Measurements from ENCODE around the gene OR10V1. TPM values are rescaled to one million over a fixed set of nuclear protein-coding genes. Genes with fewer than 3 reads are reported as not detected.

Gene OR10V1
- total RNA-seq, 1 donor from 2014 or later = not detected

- Mint-ChIP-seq H3K27ac (ENCODE audit: unreplicated experiment) (no peak overlapping the region), H3K4me3 (no peak overlapping the region), H3K27me3 (ENCODE audit: low read depth) (peaks cover 3% of the 10 kb centered on the region), H3K9me3 (no peaks in the 10 kb centered on the region), H3K36me3 (ENCODE audit: low read depth) (no peaks in the 10 kb centered on the region), H3K4me1 (no peaks in the 10 kb centered on the region)
- TF ChIP-seq CTCF (conservative IDR thresholded peaks at IDR 0.05) = no peak
- no peak for DNase-seq (ENCODE audit: low read depth, low spot score)
These were observed 14.5 kb upstream of the OR10V1 start for GRCh38 chr11:59728154-59728553.

- TF ChIP-seq CTCF (conservative IDR thresholded peaks at IDR 0.05) = no peak
- Mint-ChIP-seq H3K4me1 (no peaks in the 10 kb centered on the region), H3K4me3 (no peak overlapping the region), H3K9me3 (no peaks in the 10 kb centered on the region), H3K36me3 (ENCODE audit: low read depth) (no peaks in the 10 kb centered on the region), H3K27ac (ENCODE audit: unreplicated experiment) (no peak overlapping the region), H3K27me3 (ENCODE audit: low read depth) (peaks cover 8% of the 10 kb centered on the region)
- DNase-seq (ENCODE audit: low read depth, low spot score) = no peak
These were observed 13.8 kb upstream of the OR10V1 start for GRCh38 chr11:59727426-59727825.

GRCh38 chr11:59724066-59724465 is 10.4 kb upstream of the OR10V1 start:
- DNase-seq (ENCODE audit: low read depth, low spot score) = no peak
- H3K9me3 Mint-ChIP-seq = no peaks in the 10 kb centered on the region
- peaks cover 32% of the 10 kb centered on the region for H3K27me3 Mint-ChIP-seq (ENCODE audit: low read depth)
- no peak overlapping the region for H3K4me3 Mint-ChIP-seq
- H3K27ac Mint-ChIP-seq (ENCODE audit: unreplicated experiment) = no peak overlapping the region
- TF ChIP-seq CTCF (conservative IDR thresholded peaks at IDR 0.05) = no peak
- H3K36me3 Mint-ChIP-seq (ENCODE audit: low read depth) = no peaks in the 10 kb centered on the region
- no peaks in the 10 kb centered on the region for H3K4me1 Mint-ChIP-seq

GRCh38 chr11:59719556-59719955 is 5.9 kb upstream of the OR10V1 start:
- Mint-ChIP-seq H3K4me1 (no peaks in the 10 kb centered on the region), H3K9me3 (no peaks in the 10 kb centered on the region), H3K36me3 (ENCODE audit: low read depth) (no peaks in the 10 kb centered on the region), H3K27me3 (ENCODE audit: low read depth) (peaks cover 65% of the 10 kb centered on the region), H3K4me3 (no peak overlapping the region), H3K27ac (ENCODE audit: unreplicated experiment) (no peak overlapping the region)
- no peak for DNase-seq (ENCODE audit: low read depth, low spot score)
- TF ChIP-seq CTCF (conservative IDR thresholded peaks at IDR 0.05) = no peak

GRCh38 chr11:59716051-59716450 is 2.4 kb upstream of the OR10V1 start:
- no peak for TF ChIP-seq CTCF (conservative IDR thresholded peaks at IDR 0.05)
- H3K4me1 Mint-ChIP-seq = no peaks in the 10 kb centered on the region

More at GRCh38 chr11:59716051-59716450, 2.4 kb upstream of the OR10V1 start:
- Mint-ChIP-seq H3K36me3 (ENCODE audit: low read depth) (no peaks in the 10 kb centered on the region), H3K4me3 (no peak overlapping the region), H3K27ac (ENCODE audit: unreplicated experiment) (no peak overlapping the region), H3K27me3 (ENCODE audit: low read depth) (peaks cover 57% of the 10 kb centered on the region), H3K9me3 (no peaks in the 10 kb centered on the region)
- no peak for DNase-seq (ENCODE audit: low read depth, low spot score)

Measured in neural crest cell (in vitro differentiated cells).